Fibroblast of lung (primary cell): ENCODE measurements around the gene OR8B8. TPM values are rescaled to one million over a fixed set of nuclear protein-coding genes. Genes with fewer than 3 reads are reported as not detected.

Experiments
- DNase-seq, 2 donors: peaks; one replicate each; pipeline versions ENCODE4 v3.0.0 to v3.0.0-alpha.2; 2010; ENCODE audit warnings: low read depth in 2 of 2
- H2AFZ ChIP-seq: 2 replicates; pipeline ENCODE4 v1.5.1; 2012; ENCODE audit warnings: low read length, control low read depth, inconsistent platforms
- H3K27ac ChIP-seq: 2 replicates; pipeline ENCODE4 v1.5.1; 2011; ENCODE audit warnings: low read length, control low read depth; ENCODE audit not compliant: insufficient read depth
- H3K27me3 ChIP-seq: 2 replicates; pipeline ENCODE4 v1.5.1; 2011; ENCODE audit warnings: mild to moderate bottlenecking, low read length; ENCODE audit not compliant: control insufficient read depth, insufficient read depth
- H3K36me3 ChIP-seq: 2 replicates; pipeline ENCODE4 v1.5.1; 2011; ENCODE audit warnings: low read length; ENCODE audit not compliant: control insufficient read depth, insufficient read depth
- H3K4me1 ChIP-seq: 2 replicates; pipeline ENCODE4 v1.5.1; 2011; ENCODE audit warnings: low read length; ENCODE audit not compliant: control insufficient read depth, insufficient read depth; ENCODE audit errors: extremely low read depth
- H3K4me2 ChIP-seq: 2 replicates; pipeline ENCODE4 v1.5.1; 2011; ENCODE audit warnings: low read length, control low read depth; ENCODE audit not compliant: insufficient read depth; ENCODE audit errors: extremely low read depth
- H3K4me3 ChIP-seq, 4 experiments: fragments of 200-600 bp in 1 of 4; sonication (generic) in 1 of 4; replicated peaks in 1 of 4; 2 replicates each; pipeline ENCODE4 v1.5.1; 2011 to 2016; ENCODE audit warnings: low read length in 4 of 4, low read depth in 3 of 4, mild to moderate bottlenecking in 3 of 4, control low read depth in 2 of 4, inconsistent platforms in 1 of 4, mixed read lengths in 1 of 4; ENCODE audit not compliant: insufficient read depth in 1 of 4; ENCODE audit errors: control extremely low read depth in 1 of 4
- H3K79me2 ChIP-seq: 2 replicates; pipeline ENCODE4 v1.5.1; 2012; ENCODE audit warnings: mild to moderate bottlenecking, low read length, inconsistent platforms; ENCODE audit not compliant: control insufficient read depth, insufficient read depth
- H3K9ac ChIP-seq: 2 replicates; pipeline ENCODE4 v1.5.1; 2011; ENCODE audit warnings: mild to moderate bottlenecking, low read length, control low read depth; ENCODE audit not compliant: insufficient read depth
- H3K9me3 ChIP-seq: 2 replicates; pipeline ENCODE4 v1.5.1; 2012; ENCODE audit warnings: low read depth, low read length; ENCODE audit not compliant: control insufficient read depth, insufficient read depth
- H4K20me1 ChIP-seq: 2 replicates; pipeline ENCODE4 v1.5.1; 2011; ENCODE audit warnings: low read length; ENCODE audit not compliant: control insufficient read depth, insufficient read depth; ENCODE audit errors: extremely low read depth
- EZH2 ChIP-seq: IDR thresholded peaks from 2 replicates; pipeline ENCODE4 v1.5.1; 2012; ENCODE audit warnings: low read length, control low read depth, mild to moderate bottlenecking; ENCODE audit errors: missing control alignments
- polyA plus RNA-seq, 2 donors: library from polyadenylated mRNA; depleted of rRNA in 1 of 2; stranded (reverse) in 1 of 2; unstranded in 1 of 2; fragments of >200 nt; gene quantifications; 2 replicates each; pipeline ENCODE4 v1.2.1, GENCODE V29; 2011 to 2012; ENCODE audit warnings: missing spikeins in 1 of 2
- total RNA-seq: library from RNA; depleted of rRNA; stranded (reverse); fragments of >200 nt; gene quantifications from 2 replicates; pipeline ENCODE4 v1.2.1, GENCODE V29; 2014
- TF ChIP-seq, protein P1 (sequence below), 2 donors: IDR thresholded peaks in 1 of 2; conservative IDR thresholded peaks in 1 of 2; 1 replicate in 1 of 2; 2 replicates in 1 of 2; pipeline ENCODE4 v1.5.1; 2011 to 2012; ENCODE audit warnings: low read length in 2 of 2, control low read depth in 1 of 2, inconsistent platforms in 1 of 2, low read depth in 1 of 2, mild to moderate bottlenecking in 1 of 2

OR8B8 gene
- total and polyA plus RNA-seq, 2 donors (not counting 1 experiment from before 2014, with no cell fraction given), result not detected

GRCh38 chr11:124434699-124435098 is 10.8 kb downstream of the OR8B8 start:
- no peaks in the 10 kb centered on the region for H3K79me2 ChIP-seq
- H3K9me3 ChIP-seq, result no peaks in the 10 kb centered on the region
- H4K20me1 ChIP-seq, result no peaks in the 10 kb centered on the region
- no peaks in the 10 kb centered on the region for H3K4me1 ChIP-seq
- H3K36me3 ChIP-seq, result no peaks in the 10 kb centered on the region
- no peak overlapping the region for H3K27ac ChIP-seq
- no peaks in the 10 kb centered on the region for H3K27me3 ChIP-seq
- H3K4me2 ChIP-seq, result no peak overlapping the region
- H2AFZ ChIP-seq, result no peak overlapping the region
- H3K4me3 ChIP-seq, result no peak overlapping the region
- no peak overlapping the region for H3K9ac ChIP-seq
- no peak for DNase-seq
- TF ChIP-seq EZH2, result no peak
- TF ChIP-seq, protein P1, sequence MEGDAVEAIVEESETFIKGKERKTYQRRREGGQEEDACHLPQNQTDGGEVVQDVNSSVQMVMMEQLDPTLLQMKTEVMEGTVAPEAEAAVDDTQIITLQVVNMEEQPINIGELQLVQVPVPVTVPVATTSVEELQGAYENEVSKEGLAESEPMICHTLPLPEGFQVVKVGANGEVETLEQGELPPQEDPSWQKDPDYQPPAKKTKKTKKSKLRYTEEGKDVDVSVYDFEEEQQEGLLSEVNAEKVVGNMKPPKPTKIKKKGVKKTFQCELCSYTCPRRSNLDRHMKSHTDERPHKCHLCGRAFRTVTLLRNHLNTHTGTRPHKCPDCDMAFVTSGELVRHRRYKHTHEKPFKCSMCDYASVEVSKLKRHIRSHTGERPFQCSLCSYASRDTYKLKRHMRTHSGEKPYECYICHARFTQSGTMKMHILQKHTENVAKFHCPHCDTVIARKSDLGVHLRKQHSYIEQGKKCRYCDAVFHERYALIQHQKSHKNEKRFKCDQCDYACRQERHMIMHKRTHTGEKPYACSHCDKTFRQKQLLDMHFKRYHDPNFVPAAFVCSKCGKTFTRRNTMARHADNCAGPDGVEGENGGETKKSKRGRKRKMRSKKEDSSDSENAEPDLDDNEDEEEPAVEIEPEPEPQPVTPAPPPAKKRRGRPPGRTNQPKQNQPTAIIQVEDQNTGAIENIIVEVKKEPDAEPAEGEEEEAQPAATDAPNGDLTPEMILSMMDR (conservative IDR thresholded peaks at IDR 0.05 in 1 of 2, IDR thresholded peaks at IDR 0.05 in 1 of 2; ENCODE audit: low read depth in 1 of 2, low read length in 2 of 2), result no peak

- TF ChIP-seq, protein P1 (conservative IDR thresholded peaks at IDR 0.05 in 1 of 2, IDR thresholded peaks at IDR 0.05 in 1 of 2; ENCODE audit: low read depth in 1 of 2, low read length in 2 of 2), result no peak
- no peak for TF ChIP-seq EZH2
- H2AFZ ChIP-seq, result no peak overlapping the region
- H3K9me3 ChIP-seq, result no peaks in the 10 kb centered on the region
- no peak overlapping the region for H3K9ac ChIP-seq
- no peaks in the 10 kb centered on the region for H3K36me3 ChIP-seq
- DNase-seq, result no peak
- no peaks in the 10 kb centered on the region for H3K4me1 ChIP-seq
- no peaks in the 10 kb centered on the region for H3K79me2 ChIP-seq
- H3K27ac ChIP-seq, result no peak overlapping the region
- no peak overlapping the region for H3K4me3 ChIP-seq
- no peaks in the 10 kb centered on the region for H3K27me3 ChIP-seq
- H3K4me2 ChIP-seq, result no peak overlapping the region
- H4K20me1 ChIP-seq, result no peaks in the 10 kb centered on the region
Measured at GRCh38 chr11:124429599-124429998, 15.9 kb downstream of the OR8B8 start.

DNA sequence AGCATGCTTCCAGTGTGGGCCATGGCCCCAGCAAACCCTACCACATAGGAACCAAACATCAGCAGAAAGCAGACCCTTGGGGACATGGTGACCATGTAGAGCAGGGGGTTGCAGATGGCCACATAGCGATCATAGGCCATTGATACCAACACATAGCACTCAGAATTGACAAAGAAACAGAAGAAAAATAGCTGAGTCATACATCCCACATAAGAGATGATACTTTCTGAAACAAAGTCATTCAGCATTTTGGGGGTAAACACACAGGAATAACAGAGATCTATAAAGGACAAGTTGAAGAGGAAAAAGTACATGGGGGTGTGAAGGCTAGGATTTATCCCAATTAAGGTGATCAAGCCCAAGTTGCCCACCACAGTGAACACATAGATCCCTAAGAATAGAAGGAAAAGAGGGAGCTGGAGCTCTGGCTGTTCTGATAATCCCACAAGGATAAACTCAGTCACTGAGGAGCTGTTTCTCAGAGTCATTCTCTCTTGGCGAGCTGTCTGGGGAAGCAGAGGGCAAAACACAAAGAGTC is 21.0 kb downstream of the OR8B8 start, which contains the start of gene OR8B4:
TSS of gene OR8B4 (minus strand) at position 488 of the 538 bp plus-strand sequence. CDS start at position 488, 0 bp downstream.
- Histone ChIP-seq H3K9me3 (no peaks in the 10 kb centered on the region), H3K36me3 (no peaks in the 10 kb centered on the region), H3K27me3 (no peaks in the 10 kb centered on the region), H3K4me3 (no peak within 1 kb of the TSS), H3K9ac (no peak within 1 kb of the TSS), H3K79me2 (no peaks in the 10 kb centered on the region), H3K4me2 (no peak within 1 kb of the TSS), H4K20me1 (no peaks in the 10 kb centered on the region), H3K4me1 (no peaks in the 10 kb centered on the region), H3K27ac (no peak within 1 kb of the TSS), H2AFZ (no peak within 1 kb of the TSS)
- TF ChIP-seq EZH2, result no peak
- DNase-seq, result no peak
